ENCODE data around the gene WASF3. TPM values are rescaled to one million over a fixed set of nuclear protein-coding genes. Genes with fewer than 3 reads are reported as not detected.
"Not testable (repeated sequence)": the region's sequence is repeated elsewhere in the genome, so short reads cannot be mapped to it uniquely, and the experiment has no call there.

The WASF3 gene
- total RNA-seq, 1 donor from 2014 or later = 136 TPM

DNA sequence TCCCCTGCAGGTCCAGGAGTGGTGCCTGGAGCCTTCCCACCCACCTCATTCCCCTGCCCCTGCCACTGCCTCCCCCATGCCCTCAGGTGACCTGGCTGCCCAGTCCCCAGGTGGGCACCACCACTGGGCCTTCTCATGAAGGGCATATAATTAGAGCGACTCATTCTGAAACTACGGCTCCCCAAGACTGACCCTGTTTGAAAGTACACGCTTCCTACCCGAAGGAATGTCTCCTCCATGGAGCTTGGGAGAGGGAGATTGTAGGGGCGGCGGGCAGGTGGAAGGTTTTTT is 150.5 kb downstream of the WASF3 start:
- DNase-seq (ENCODE audit: low spot score) = peak; percentile 43

DNA sequence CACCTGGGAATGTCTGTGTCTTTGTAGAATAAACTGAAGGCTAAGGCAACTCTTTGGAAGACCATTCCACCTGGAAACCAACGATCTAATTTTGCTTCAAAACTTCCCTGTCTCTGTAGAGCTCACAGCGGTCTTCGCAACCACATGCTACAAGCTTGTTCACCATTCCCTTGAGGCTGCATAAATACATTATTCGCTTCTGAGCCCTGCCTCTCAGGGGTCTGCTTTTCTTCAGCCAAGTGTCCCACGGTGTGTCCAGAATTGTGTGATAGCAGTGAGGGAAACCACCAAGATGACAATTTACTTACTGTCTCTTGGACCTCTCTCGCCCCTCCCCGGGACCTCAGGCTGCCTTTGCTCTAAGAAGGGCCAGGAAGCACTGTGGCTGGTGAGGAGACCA is 152.0 kb downstream of the WASF3 start:
- DNase-seq (ENCODE audit: low spot score) = no peak

DNA sequence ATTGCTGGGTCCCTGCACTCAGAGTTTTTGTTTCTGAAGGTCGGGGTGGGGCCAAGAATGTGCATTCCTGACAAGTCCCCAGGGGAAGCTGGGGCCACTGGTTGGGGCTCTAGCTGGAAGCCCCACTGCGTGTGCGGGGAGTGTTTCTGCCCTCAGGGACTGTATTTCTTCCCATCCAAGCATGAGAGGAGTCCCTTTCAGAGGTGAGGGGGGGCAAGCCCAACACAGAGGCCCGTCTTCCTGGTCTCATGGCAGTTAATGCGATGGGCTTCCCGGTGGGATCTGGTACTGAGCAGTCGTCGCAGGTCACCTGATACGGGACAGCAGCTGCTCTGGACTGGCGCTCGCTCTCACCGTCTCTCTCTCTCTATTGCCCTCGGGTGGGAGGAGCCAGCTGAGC is 152.7 kb downstream of the WASF3 start:
- DNase-seq (ENCODE audit: low spot score) = peak; percentile 82

DNA sequence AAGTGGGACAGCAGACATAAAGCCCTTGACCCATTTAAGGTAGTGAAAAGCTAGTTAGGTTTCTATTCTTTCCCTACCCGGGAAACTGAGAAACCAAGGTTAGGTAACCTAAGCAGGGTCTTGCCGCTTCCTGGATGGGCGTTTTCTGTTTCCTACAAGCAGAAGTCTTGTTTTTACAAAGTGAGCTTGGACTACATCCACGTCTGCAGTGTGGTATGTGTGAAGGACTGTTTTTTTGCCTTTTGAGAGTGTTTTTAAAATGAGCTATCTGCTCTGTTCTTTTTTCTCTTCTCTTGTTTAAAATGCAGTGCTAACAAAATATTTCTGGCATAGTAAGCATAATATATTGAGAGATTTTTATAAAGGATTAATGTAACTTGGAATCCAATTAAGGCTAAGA is 153.7 kb downstream of the WASF3 start:
- DNase-seq (ENCODE audit: low spot score) = no peak

DNA sequence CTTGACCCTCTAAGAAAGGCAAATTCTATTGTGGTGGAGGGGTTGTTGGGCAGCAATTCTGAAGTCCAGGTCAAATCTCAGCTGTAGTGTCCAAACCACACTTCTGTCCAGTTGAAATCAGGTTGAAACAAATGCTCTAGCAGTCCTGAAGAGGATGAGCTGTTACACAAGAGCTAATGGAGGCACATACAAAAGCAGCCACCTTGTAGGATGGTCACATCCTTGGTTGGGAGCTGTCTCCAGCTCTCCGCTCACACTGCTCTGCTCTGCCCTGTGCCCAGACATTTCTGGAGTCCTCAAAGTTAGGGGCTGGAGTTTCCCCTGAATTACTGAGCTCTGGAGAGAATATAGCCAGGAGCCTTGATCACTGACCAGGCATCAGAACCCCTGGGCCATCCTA is 155.9 kb downstream of the WASF3 start:
- no peak for DNase-seq (ENCODE audit: low spot score)

DNA sequence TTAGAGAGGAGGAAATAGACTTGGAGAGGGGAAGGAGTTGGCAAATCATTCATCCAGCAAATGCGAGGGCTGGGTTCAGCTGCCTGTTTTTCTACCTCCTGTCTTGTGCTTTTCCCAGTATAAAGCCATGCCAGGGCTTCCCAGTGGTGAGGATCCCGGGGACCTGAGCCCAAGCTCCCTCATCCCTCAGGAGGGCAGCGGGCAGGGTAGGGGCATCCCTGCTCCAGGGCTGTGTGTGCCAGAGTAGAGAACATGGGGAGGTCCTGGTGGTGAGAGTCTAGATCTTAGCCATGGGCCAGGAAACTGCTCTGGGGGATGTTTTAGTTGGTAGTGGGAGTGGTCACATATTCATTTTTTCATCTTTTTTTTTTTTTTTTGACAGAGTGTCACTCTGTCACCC is 159.5 kb downstream of the WASF3 start:
- DNase-seq (ENCODE audit: low spot score) = peak; percentile 65

DNA sequence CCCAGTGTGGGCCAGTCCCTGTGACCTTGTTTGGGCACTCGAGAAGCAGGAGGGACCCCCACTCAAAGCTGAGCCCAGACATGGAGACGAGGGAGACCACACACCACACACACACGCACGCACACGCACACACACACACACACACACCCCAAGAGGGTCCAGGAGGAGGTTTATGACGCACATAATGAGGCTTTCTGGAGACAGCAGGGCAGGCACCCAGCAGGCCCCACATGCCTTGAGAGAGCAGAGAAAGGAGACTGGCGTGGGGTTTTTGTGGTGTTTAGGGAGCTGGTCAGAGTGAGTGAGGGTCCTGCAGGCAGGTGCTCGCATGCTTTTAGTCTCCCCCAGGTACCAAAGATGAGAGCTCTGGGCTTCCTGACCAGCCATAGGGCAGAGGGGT is 160.7 kb downstream of the WASF3 start:
- DNase-seq (ENCODE audit: low spot score) = peak; percentile 84

DNA sequence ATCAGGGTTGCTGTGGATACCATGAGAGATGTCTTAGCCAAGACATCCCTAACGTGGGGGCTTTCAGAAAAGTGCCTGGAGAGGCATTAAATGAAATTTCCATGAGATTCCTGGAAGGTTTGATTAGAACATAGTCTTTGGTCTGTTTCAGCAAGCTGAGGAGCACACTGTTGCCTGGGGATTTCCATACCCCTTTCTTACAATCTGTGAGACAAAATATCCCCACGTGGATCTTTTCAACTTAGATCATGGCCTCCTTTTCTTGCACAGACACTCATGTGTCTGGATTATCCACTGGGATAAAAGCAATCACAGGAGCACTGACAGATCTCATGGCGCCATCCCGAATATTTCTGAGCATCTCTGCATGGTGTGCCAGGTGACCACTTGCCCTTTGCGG is 161.4 kb downstream of the WASF3 start:
- DNase-seq (ENCODE audit: low spot score) = no peak

DNA sequence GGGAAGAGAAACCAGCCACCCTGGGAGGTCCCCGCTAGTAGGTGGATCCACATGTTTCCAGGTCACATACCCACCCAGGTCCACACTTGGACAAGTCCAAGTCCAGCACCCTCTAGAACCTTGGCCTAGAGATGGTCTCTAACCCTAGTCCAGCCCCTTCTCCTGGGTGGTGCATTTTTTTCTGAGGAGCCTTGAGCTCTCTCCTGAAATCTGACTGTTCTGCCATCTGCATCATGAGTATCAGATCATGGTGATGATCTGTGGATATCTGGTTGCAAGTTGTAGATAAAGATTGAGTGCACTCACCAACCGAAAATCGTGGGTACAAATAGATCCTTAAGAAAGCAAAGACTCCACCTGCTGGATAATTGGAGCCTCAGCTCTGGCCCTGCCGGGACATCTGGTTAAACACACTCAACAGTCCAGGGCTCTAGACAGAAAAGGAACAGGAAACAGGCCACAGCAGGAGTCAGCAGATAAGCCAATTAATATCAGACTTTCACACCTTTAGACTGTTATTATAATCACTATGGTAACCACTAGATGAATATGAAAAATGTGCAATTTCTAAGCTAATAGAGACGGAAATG is 162.0 kb downstream of the WASF3 start:
- peak; percentile 28 for DNase-seq (ENCODE audit: low spot score)

DNA sequence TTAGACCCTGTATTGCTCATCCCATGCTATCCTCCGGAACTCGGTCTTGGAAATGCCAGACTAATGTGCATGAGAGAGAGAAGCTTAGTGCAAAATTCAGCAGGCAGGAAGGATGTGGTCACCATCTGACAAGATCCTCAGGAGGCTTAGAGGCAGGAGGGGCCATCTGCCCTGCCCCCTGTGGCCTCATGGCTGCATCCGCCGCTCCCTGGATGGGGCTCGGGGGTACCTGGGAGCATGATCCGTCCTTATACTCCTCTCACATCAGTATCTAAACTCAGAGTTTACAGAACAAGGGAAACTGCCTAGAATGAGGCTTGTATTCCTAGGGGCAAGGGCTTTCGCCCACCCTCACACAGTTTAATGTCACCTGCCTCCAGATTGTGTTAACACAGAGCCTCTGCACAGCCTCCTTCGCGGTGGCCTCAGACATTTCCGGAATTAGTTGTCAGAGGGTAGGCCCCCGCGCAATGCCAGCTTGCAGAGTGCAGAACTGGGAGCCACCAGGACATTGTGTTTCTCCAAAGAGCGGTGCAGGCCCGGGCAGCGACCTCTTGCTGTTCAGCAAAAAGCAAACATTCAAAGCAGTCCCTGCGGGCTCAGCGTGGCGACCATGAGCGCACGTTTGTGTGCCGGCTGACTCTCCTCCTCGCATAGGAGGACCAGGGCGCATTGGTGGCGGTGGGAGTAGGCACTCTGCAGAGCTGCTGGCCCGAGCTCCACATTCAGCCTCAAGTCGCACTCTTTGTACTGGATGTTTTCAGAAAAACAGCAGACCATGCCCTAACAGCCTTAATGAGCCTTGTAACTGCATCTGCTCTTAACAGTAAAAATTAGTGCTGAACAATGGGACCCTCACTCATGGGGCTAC is 164.0 kb downstream of the WASF3 start:
- DNase-seq (ENCODE audit: low spot score) = peak; percentile 89

DNA sequence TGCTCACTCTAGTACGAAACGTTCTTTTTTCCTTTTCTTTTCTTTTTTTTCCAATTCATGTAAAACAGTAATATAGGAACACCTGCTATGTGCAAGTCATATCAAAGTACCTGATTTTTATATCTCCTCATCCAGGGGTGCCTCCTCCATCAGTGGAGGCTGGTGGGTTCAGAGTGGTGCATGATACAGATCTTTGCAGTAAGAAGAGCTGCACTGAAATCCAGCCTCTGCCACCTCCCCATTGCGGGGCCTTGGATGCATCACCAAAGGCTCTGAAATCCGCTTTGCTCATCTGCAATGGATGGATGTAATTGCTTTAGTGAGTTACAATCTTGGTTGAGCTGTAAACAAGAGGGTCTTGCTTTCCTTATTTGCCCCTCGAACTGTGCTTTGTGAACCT is 164.8 kb downstream of the WASF3 start:
- peak; percentile 55 for DNase-seq (ENCODE audit: low spot score)

DNA sequence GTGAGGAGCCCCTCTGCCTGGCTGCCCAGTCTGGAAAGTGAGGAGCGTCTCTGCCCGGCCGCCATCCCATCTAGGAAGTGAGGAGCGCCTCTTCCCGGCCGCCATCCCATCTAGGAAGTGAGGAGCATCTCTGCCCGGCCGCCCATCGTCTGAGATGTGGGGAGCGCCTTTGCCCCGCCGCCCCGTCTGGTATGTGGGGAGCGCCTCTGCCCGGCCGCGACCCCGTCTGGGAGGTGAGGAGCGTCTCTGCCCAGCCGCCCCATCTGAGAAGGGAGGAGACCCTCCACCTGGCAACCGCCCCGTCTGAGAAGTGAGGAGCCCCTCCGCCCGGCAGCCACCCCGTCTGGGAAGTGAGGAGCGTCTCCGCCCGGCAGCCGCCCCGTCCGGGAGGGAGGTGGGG is 166.1 kb downstream of the WASF3 start:
- not testable (repeated sequence) for DNase-seq (ENCODE audit: low spot score)

DNA sequence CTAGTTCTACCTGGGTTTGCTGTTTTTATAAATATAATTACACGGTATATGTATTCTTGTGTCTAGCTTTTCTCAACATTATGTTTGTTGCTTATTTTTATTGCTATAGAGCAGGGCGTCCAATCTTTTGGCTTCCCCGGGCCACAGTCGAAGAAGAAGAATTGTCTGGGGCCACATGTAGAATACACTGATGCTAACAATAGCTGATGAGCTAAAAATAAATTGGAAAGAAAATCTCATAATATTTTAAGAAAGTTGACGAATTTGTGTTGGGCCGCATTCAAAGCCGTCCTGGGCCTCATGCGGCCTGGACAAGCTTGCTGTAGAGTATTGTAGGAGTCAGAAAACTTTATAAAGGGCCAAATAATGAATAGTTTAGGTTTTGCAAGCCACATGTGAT is 169.2 kb downstream of the WASF3 start:
- no peak for DNase-seq (ENCODE audit: low spot score)

DNA sequence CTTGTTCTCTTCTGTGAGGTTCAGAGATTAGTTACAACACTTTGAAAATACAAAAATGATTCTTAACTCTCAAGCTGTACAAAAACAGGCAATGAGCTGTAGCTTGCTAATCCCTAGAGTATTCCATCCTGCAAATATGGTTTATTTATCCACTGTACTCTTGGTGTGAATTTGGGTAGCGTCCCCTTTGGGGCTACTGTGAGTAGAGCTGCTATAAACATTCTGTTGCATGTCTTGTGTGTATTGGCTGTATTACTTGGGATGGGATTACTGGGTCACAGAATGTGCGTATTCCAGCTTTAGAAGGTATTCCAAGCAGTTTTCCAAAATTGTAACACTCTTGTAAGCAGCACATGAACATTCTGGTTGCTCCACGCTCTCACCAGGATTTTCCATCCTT is 169.6 kb downstream of the WASF3 start:
- no peak for DNase-seq (ENCODE audit: low spot score)

DNA sequence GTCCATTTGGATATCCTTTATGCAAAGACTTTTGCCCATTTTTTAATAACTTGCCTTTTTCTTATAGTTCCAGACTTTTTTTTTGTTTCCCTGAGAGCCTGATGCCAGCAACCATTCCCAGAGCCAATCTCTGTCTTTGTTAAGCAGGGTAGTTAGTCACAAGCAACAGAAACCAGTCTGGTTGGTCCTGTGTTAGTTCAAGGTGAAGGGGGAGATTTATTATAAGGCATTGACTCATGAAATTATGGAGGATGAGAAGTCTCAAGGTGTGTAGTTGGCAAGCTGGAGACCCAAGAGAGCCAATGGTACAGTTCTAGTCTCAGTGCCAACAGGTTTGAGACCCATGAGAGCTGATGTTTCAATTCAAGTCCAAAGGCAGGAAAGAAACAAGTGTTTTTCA is 170.2 kb downstream of the WASF3 start:
- no peak for DNase-seq (ENCODE audit: low spot score)

DNA sequence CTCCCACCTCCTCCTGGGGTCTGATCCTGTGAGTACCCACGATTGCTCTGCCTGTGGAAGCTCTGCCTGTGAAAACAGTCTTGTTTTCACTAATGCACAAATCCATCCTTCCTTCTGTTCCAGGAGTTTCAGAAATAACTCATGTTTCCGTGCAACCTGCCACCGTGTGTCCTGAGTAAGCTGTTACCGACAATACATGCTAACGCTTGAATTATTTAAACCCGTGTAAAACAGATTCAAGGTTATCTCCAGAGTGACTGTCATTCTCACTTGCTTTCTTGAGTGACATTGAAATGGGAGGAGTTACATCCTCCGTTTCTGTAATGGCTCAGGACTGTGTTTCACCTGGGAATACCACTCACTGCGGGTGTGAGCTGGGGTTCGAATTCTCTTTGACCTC is 178.2 kb downstream of the WASF3 start:
- no peak for DNase-seq (ENCODE audit: low spot score)

Other genes with a start within 250 kb of the WASF3 start
- gene GPR12, start 203.1 kb downstream of the WASF3 start, total RNA-seq = not detected

Measured in mesenteric fat pad (tissue), 1 donor.